Ureter (tissue), 1 donor: ENCODE measurements around the gene NOMO2. TPM values are rescaled to one million over a fixed set of nuclear protein-coding genes. Genes with fewer than 3 reads are reported as not detected.
"Not testable (repeated sequence)": the region's sequence is repeated elsewhere in the genome, so short reads cannot be mapped to it uniquely, and the experiment has no call there.

ENCODE experiments used
- DNase-seq: peaks from one replicate; pipeline ENCODE4 v3.0.0-alpha.2; 2020; ENCODE audit warnings: low spot score
- total RNA-seq: library from RNA; stranded (reverse); gene quantifications from one replicate; pipeline ENCODE4 v1.2.4, GENCODE V29; 2023
- donor health status: DM: yes; HTN: yes; CAD: no.

Gene NOMO2
- total RNA-seq, 1 donor from 2014 or later = 101 TPM

- DNase-seq = not testable (repeated sequence)
Measured at GRCh38 chr16:18575298-18575917, 13.5 kb upstream of the NOMO2 start.

- not testable (repeated sequence) for DNase-seq
Measured at GRCh38 chr16:18573887-18574286, 12.0 kb upstream of the NOMO2 start.

GRCh38 chr16:18572973-18573372, 11.1 kb upstream of the NOMO2 start:
- not testable (repeated sequence) for DNase-seq

GRCh38 chr16:18571307-18571850, 9.5 kb upstream of the NOMO2 start:
- not testable (repeated sequence) for DNase-seq

- DNase-seq = not testable (repeated sequence)
Measured at GRCh38 chr16:18570529-18571306, 8.8 kb upstream of the NOMO2 start.

GRCh38 chr16:18560416-18561220, 1.3 kb downstream of the NOMO2 start:
- DNase-seq = not testable (repeated sequence)

GRCh38 chr16:18553671-18554070, 8.2 kb downstream of the NOMO2 start:
- DNase-seq = not testable (repeated sequence)

- DNase-seq = not testable (repeated sequence)
Measured at GRCh38 chr16:18547382-18547781, 14.5 kb downstream of the NOMO2 start.

- not testable (repeated sequence) for DNase-seq
Measured at GRCh38 chr16:18546853-18547252, 15.0 kb downstream of the NOMO2 start.

GRCh38 chr16:18544232-18545081, 17.4 kb downstream of the NOMO2 start:
- not testable (repeated sequence) for DNase-seq

GRCh38 chr16:18541912-18542311, 20.0 kb downstream of the NOMO2 start:
- not testable (repeated sequence) for DNase-seq

GRCh38 chr16:18537004-18537403, 24.9 kb downstream of the NOMO2 start:
- DNase-seq = not testable (repeated sequence)

- DNase-seq = not testable (repeated sequence)
Measured at GRCh38 chr16:18535519-18536168, 26.3 kb downstream of the NOMO2 start.

- not testable (repeated sequence) for DNase-seq
Measured at GRCh38 chr16:18534308-18534707, 27.6 kb downstream of the NOMO2 start.

GRCh38 chr16:18531323-18531722, 30.6 kb downstream of the NOMO2 start:
- DNase-seq = not testable (repeated sequence)

GRCh38 chr16:18530329-18530728, 31.6 kb downstream of the NOMO2 start:
- not testable (repeated sequence) for DNase-seq

- not testable (repeated sequence) for DNase-seq
Measured at GRCh38 chr16:18526547-18526946, 35.4 kb downstream of the NOMO2 start.

GRCh38 chr16:18525882-18526482, 35.9 kb downstream of the NOMO2 start:
- DNase-seq = not testable (repeated sequence)

- DNase-seq = not testable (repeated sequence)
Measured at GRCh38 chr16:18522637-18523036, 39.3 kb downstream of the NOMO2 start.
